Cerebellar nuclear complex (tissue), 1 donor: ENCODE measurements around the gene TTC27.

ENCODE experiments used
- DNase-seq, 2 experiments: peaks; one replicate each; lab custom pipeline; 2025; lab: John Stamatoyannopoulos, UW

Gene TTC27

GRCh38 chr2:32755666-32756065, 127.8 kb downstream of the TTC27 start:
- no peak for DNase-seq

GRCh38 chr2:32756074-32756727, 128.4 kb downstream of the TTC27 start:
- no peak for DNase-seq

- DNase-seq = no peak
Measured at GRCh38 chr2:32758232-32758631, 130.4 kb downstream of the TTC27 start.

GRCh38 chr2:32760628-32761027, 132.8 kb downstream of the TTC27 start:
- DNase-seq = no peak

- no peak for DNase-seq
Measured at GRCh38 chr2:32768387-32769174, 140.7 kb downstream of the TTC27 start.

GRCh38 chr2:32770360-32770759, 142.5 kb downstream of the TTC27 start:
- no peak for DNase-seq

- DNase-seq = no peak
Measured at GRCh38 chr2:32772638-32773447, 145.0 kb downstream of the TTC27 start.

- no peak for DNase-seq
Measured at GRCh38 chr2:32773448-32773808, 145.6 kb downstream of the TTC27 start.

- no peak for DNase-seq
Measured at GRCh38 chr2:32775954-32776353, 148.1 kb downstream of the TTC27 start.

GRCh38 chr2:32777714-32778113, 149.9 kb downstream of the TTC27 start:
- no peak for DNase-seq

GRCh38 chr2:32780961-32781360, 153.1 kb downstream of the TTC27 start:
- DNase-seq = no peak

- no peak for DNase-seq
Measured at GRCh38 chr2:32783469-32783868, 155.6 kb downstream of the TTC27 start.

- DNase-seq = no peak
Measured at GRCh38 chr2:32783933-32784332, 156.1 kb downstream of the TTC27 start.

GRCh38 chr2:32787207-32787606, 159.4 kb downstream of the TTC27 start:
- no peak for DNase-seq

- DNase-seq = no peak
Measured at GRCh38 chr2:32788114-32788513, 160.3 kb downstream of the TTC27 start.

- DNase-seq = no peak
Measured at GRCh38 chr2:32792416-32792815, 164.6 kb downstream of the TTC27 start.

GRCh38 chr2:32798829-32799228, 171.0 kb downstream of the TTC27 start:
- no peak for DNase-seq

- no peak for DNase-seq
Measured at GRCh38 chr2:32801741-32802140, 173.9 kb downstream of the TTC27 start.

GRCh38 chr2:32802877-32803276, 175.0 kb downstream of the TTC27 start:
- DNase-seq = no peak

- no peak for DNase-seq
Measured at GRCh38 chr2:32804205-32804604, 176.4 kb downstream of the TTC27 start.

- no peak for DNase-seq
Measured at GRCh38 chr2:32805104-32806095, 177.6 kb downstream of the TTC27 start.

GRCh38 chr2:32806857-32807256, 179.0 kb downstream of the TTC27 start:
- DNase-seq = no peak
